Esophagus mucosa (tissue), 1 donor: Measurements from ENCODE around the gene TCF20. TPM values are rescaled to one million over a fixed set of nuclear protein-coding genes. Genes with fewer than 3 reads are reported as not detected.

Source experiments
- ATAC-seq: fragments of 200-7000 bp; cut with Tn5 transposase; one replicate; pipeline ENCODE4 v1.9.1; 2020
- total RNA-seq: library from RNA; stranded (reverse); gene quantifications from one replicate; pipeline ENCODE4 v1.2.4, GENCODE V29; 2023
- donor health status: DM: yes; HTN: yes; CAD: no.

The TCF20 gene
- total RNA-seq, 1 donor from 2014 or later: 40.7 TPM

- ATAC-seq: no peak
Measured at GRCh38 chr22:42282252-42282942, 11.9 kb upstream of the TCF20 start.

- no peak for ATAC-seq
Measured at GRCh38 chr22:42281706-42282251, 11.3 kb upstream of the TCF20 start.

- no peak for ATAC-seq
Measured at GRCh38 chr22:42281284-42281683, 10.8 kb upstream of the TCF20 start.

GRCh38 chr22:42280836-42281235 is 10.4 kb upstream of the TCF20 start:
- peak; percentile 38 for ATAC-seq

GRCh38 chr22:42280140-42280539 is 9.7 kb upstream of the TCF20 start:
- no peak for ATAC-seq

GRCh38 chr22:42279425-42280020 is 9.1 kb upstream of the TCF20 start:
- peak; percentile 58 for ATAC-seq

- ATAC-seq: no peak
Measured at GRCh38 chr22:42277988-42278776, 7.7 kb upstream of the TCF20 start.

- no peak for ATAC-seq
Measured at GRCh38 chr22:42277232-42277753, 6.8 kb upstream of the TCF20 start.

- ATAC-seq: peak; percentile 4
Measured at GRCh38 chr22:42275970-42276369, 5.5 kb upstream of the TCF20 start.

- no peak for ATAC-seq
Measured at GRCh38 chr22:42275176-42275575, 4.7 kb upstream of the TCF20 start.

- ATAC-seq: no peak
Measured at GRCh38 chr22:42273855-42274451, 3.5 kb upstream of the TCF20 start.

- no peak for ATAC-seq
Measured at GRCh38 chr22:42272431-42272999, 2.1 kb upstream of the TCF20 start.

GRCh38 chr22:42271906-42272305 is 1.5 kb upstream of the TCF20 start:
- peak; percentile 4 for ATAC-seq

- ATAC-seq: no peak
Measured at GRCh38 chr22:42271191-42271813, 849 bp upstream of the TCF20 start.

- ATAC-seq: peak; percentile 44
Measured at GRCh38 chr22:42270176-42270509, 310 bp downstream of the TCF20 start.

- peak; percentile 77 for ATAC-seq
Measured at GRCh38 chr22:42269432-42270175, 849 bp downstream of the TCF20 start.

GRCh38 chr22:42268852-42269410 is 1.5 kb downstream of the TCF20 start:
- no peak for ATAC-seq

GRCh38 chr22:42265321-42265720 is 5.1 kb downstream of the TCF20 start:
- ATAC-seq: no peak

GRCh38 chr22:42263944-42264343 is 6.5 kb downstream of the TCF20 start:
- ATAC-seq: no peak

GRCh38 chr22:42262964-42263363 is 7.5 kb downstream of the TCF20 start:
- ATAC-seq: no peak

- ATAC-seq: no peak
Measured at GRCh38 chr22:42261296-42261695, 9.2 kb downstream of the TCF20 start.
